T-helper 2 cell treated with Interferon-gamma antibody and Interleukin-4, amounts not matched to agents 5 μg/mL and 100 μg/mL, for 36 hours (primary cell): Measurements from ENCODE around the gene WASL.
"Not testable (repeated sequence)": the region's sequence is repeated elsewhere in the genome, so short reads cannot be mapped to it uniquely, and the experiment has no call there.

ENCODE experiments used
- DNase-seq: peaks from one replicate; pipeline ENCODE4 v3.0.0; 2021; ENCODE audit warnings: low spot score
- H3K27ac Mint-ChIP-seq: one replicate; pipeline ENCODE4 v1.8.0; 2021; ENCODE audit warnings: mild to moderate bottlenecking, mixed read lengths
- H3K27me3 Mint-ChIP-seq: one replicate; pipeline ENCODE4 v1.8.0; 2021; ENCODE audit warnings: low read depth, mixed read lengths
- H3K36me3 Mint-ChIP-seq: one replicate; pipeline ENCODE4 v1.8.0; 2021; ENCODE audit warnings: low read depth, mixed read lengths
- H3K4me1 Mint-ChIP-seq: one replicate; pipeline ENCODE4 v1.8.0; 2021; ENCODE audit warnings: low read depth, mixed read lengths
- H3K4me3 Mint-ChIP-seq: one replicate; pipeline ENCODE4 v1.8.0; 2022; ENCODE audit warnings: mild to moderate bottlenecking, moderate library complexity, mixed read lengths
- H3K9me3 Mint-ChIP-seq: one replicate; pipeline ENCODE4 v1.8.0; 2021; ENCODE audit warnings: mixed read lengths

The WASL gene

DNA sequence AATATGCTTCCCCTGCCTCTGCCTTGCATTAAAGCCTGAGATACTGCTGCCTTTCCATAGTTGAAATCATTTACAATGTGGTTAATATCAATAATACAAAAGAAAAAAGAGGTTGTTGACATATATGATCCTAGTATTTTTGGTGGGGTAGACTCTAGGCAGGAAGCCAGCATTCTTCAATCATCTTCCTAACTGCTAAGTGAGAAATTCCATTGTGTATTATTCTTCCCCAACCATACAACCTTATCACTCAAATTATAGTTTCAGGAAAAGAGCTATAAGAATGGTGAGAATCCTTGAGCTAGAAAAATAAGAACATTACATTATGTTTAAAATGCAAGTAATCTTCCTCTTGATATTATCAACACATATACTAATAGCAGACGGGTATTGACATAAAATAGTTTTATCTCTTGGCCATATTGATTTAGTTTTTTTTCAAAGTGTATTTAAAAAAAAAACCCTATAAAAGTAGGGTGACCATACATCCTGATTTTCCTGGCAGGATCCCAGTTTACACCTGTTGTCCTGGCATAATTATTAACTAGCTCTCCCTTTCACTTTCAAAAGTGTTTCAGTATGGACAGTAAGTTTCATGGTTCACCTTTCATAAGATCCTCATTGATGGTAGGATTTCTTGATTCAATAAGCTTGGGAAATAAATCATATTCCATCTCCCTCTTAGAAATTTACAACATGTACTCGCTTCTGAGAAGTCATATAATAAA is 33.4 kb upstream of the WASL start:
- Mint-ChIP-seq H3K9me3 (no peaks in the 10 kb centered on the region), H3K4me3 (no peak overlapping the region), H3K27ac (no peak overlapping the region), H3K36me3 (no peaks in the 10 kb centered on the region), H3K4me1 (no peaks in the 10 kb centered on the region), H3K27me3 (peaks cover 4% of the 10 kb centered on the region)
- no peak for DNase-seq

GRCh38 chr7:123780472-123780871 is 31.7 kb upstream of the WASL start:
- not testable (repeated sequence) for H3K4me1 Mint-ChIP-seq, H3K27ac Mint-ChIP-seq, H3K27me3 Mint-ChIP-seq, H3K36me3 Mint-ChIP-seq, H3K9me3 Mint-ChIP-seq, DNase-seq, H3K4me3 Mint-ChIP-seq

- no peak for DNase-seq
- no peaks in the 10 kb centered on the region for H3K9me3 Mint-ChIP-seq
- H3K27me3 Mint-ChIP-seq: peaks cover 6% of the 10 kb centered on the region
- peaks cover 3% of the 10 kb centered on the region for H3K4me1 Mint-ChIP-seq
- H3K27ac Mint-ChIP-seq: no peak overlapping the region
- H3K4me3 Mint-ChIP-seq: no peak overlapping the region
- no peaks in the 10 kb centered on the region for H3K36me3 Mint-ChIP-seq
Observed at GRCh38 chr7:123774496-123774895, 25.7 kb upstream of the WASL start.

DNA sequence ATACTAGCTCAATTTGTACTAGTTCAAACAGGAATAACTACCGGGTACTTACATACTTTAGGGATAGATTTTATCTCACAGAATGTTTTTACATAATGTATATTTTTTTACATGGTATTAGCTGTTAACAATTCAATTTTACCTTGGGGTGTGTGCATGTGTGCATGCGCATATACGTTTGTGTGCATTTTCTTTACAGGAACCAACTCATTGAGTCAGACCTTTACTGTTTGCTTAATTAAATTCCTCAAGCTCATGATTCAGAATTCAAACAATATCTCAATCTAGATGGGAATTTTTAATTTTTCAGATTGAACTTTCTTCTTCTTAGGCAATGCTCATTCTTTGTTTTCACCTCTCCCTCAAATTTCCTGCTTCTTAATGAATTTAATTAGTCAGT is 24.7 kb upstream of the WASL start:
- DNase-seq: no peak
- no peaks in the 10 kb centered on the region for H3K36me3 Mint-ChIP-seq
- peaks cover 3% of the 10 kb centered on the region for H3K4me1 Mint-ChIP-seq
- H3K27me3 Mint-ChIP-seq: peaks cover 10% of the 10 kb centered on the region
- H3K4me3 Mint-ChIP-seq: no peak overlapping the region
- no peaks in the 10 kb centered on the region for H3K9me3 Mint-ChIP-seq
- no peak overlapping the region for H3K27ac Mint-ChIP-seq

- Mint-ChIP-seq H3K27ac (no peak overlapping the region), H3K4me1 (peaks cover 3% of the 10 kb centered on the region), H3K27me3 (peaks cover 10% of the 10 kb centered on the region), H3K36me3 (no peaks in the 10 kb centered on the region), H3K9me3 (no peaks in the 10 kb centered on the region), H3K4me3 (no peak overlapping the region)
- DNase-seq: no peak
Observed at GRCh38 chr7:123772652-123773051, 23.8 kb upstream of the WASL start.

GRCh38 chr7:123771846-123772245 is 23.0 kb upstream of the WASL start:
- Mint-ChIP-seq H3K27me3 (peaks cover 12% of the 10 kb centered on the region), H3K36me3 (no peaks in the 10 kb centered on the region), H3K4me3 (no peak overlapping the region), H3K4me1 (peaks cover 3% of the 10 kb centered on the region), H3K27ac (no peak overlapping the region), H3K9me3 (no peaks in the 10 kb centered on the region)
- DNase-seq: no peak

GRCh38 chr7:123771256-123771655 is 22.5 kb upstream of the WASL start:
- Mint-ChIP-seq H3K4me3 (no peak overlapping the region), H3K4me1 (peaks cover 3% of the 10 kb centered on the region), H3K9me3 (no peaks in the 10 kb centered on the region), H3K27ac (no peak overlapping the region), H3K27me3 (peaks cover 12% of the 10 kb centered on the region), H3K36me3 (no peaks in the 10 kb centered on the region)
- DNase-seq: no peak

- H3K4me3 Mint-ChIP-seq: no peak overlapping the region
- DNase-seq: no peak
- H3K4me1 Mint-ChIP-seq: peaks cover 3% of the 10 kb centered on the region
- no peaks in the 10 kb centered on the region for H3K36me3 Mint-ChIP-seq
- no peaks in the 10 kb centered on the region for H3K9me3 Mint-ChIP-seq
- H3K27ac Mint-ChIP-seq: no peak overlapping the region
- peaks cover 18% of the 10 kb centered on the region for H3K27me3 Mint-ChIP-seq
Observed at GRCh38 chr7:123770378-123770777, 21.6 kb upstream of the WASL start.

GRCh38 chr7:123769371-123769770 is 20.6 kb upstream of the WASL start:
- peaks cover 17% of the 10 kb centered on the region for H3K27me3 Mint-ChIP-seq
- no peaks in the 10 kb centered on the region for H3K36me3 Mint-ChIP-seq
- H3K4me3 Mint-ChIP-seq: no peak overlapping the region
- H3K27ac Mint-ChIP-seq: no peak overlapping the region
- H3K9me3 Mint-ChIP-seq: no peaks in the 10 kb centered on the region
- peaks cover 3% of the 10 kb centered on the region for H3K4me1 Mint-ChIP-seq
- no peak for DNase-seq

- no peaks in the 10 kb centered on the region for H3K36me3 Mint-ChIP-seq
- H3K9me3 Mint-ChIP-seq: no peaks in the 10 kb centered on the region
- peaks cover 3% of the 10 kb centered on the region for H3K4me1 Mint-ChIP-seq
- H3K4me3 Mint-ChIP-seq: no peak overlapping the region
- no peak overlapping the region for H3K27ac Mint-ChIP-seq
- DNase-seq: no peak
- peaks cover 20% of the 10 kb centered on the region for H3K27me3 Mint-ChIP-seq
Observed at GRCh38 chr7:123768493-123768892, 19.7 kb upstream of the WASL start.

GRCh38 chr7:123763191-123763661 is 14.4 kb upstream of the WASL start:
- Mint-ChIP-seq H3K36me3 (no peaks in the 10 kb centered on the region), H3K9me3 (peaks cover 12% of the 10 kb centered on the region), H3K27ac (no peak overlapping the region), H3K4me3 (no peak overlapping the region), H3K4me1 (no peaks in the 10 kb centered on the region), H3K27me3 (peaks cover 12% of the 10 kb centered on the region)
- no peak for DNase-seq

GRCh38 chr7:123761729-123762128 is 12.9 kb upstream of the WASL start:
- H3K4me1 Mint-ChIP-seq: no peaks in the 10 kb centered on the region
- H3K36me3 Mint-ChIP-seq: no peaks in the 10 kb centered on the region
- H3K27me3 Mint-ChIP-seq: peaks cover 9% of the 10 kb centered on the region
- DNase-seq: no peak
- peaks cover 12% of the 10 kb centered on the region for H3K9me3 Mint-ChIP-seq
- no peak overlapping the region for H3K4me3 Mint-ChIP-seq
- no peak overlapping the region for H3K27ac Mint-ChIP-seq

GRCh38 chr7:123757095-123757494 is 8.3 kb upstream of the WASL start:
- Mint-ChIP-seq H3K36me3 (no peaks in the 10 kb centered on the region), H3K9me3 (peaks cover 5% of the 10 kb centered on the region), H3K27ac (no peak overlapping the region), H3K4me3 (no peak overlapping the region), H3K27me3 (peaks cover 9% of the 10 kb centered on the region), H3K4me1 (peaks cover 4% of the 10 kb centered on the region)
- no peak for DNase-seq

DNA sequence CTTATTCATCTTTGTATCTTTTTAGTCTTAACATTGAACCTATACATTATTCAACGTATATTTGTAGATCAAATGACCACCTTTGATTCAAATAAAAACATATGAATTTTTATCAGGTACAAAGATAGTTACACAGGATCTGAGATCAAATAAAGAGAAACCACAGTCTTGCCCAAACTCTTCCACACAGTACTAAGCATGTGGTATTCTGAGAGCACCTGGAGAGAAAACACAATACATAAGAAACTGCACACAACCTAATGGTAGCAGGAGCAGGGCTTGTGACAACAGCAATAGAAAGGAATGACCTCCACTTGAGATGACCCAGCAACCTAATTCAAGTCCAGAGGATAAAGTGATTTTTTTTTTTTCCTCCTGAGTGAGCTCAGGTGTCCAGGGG is 6.5 kb upstream of the WASL start:
- H3K27me3 Mint-ChIP-seq: peaks cover 18% of the 10 kb centered on the region

GRCh38 chr7:123754271-123754871 is 5.6 kb upstream of the WASL start:
- no peak overlapping the region for H3K4me3 Mint-ChIP-seq
- peaks cover 14% of the 10 kb centered on the region for H3K4me1 Mint-ChIP-seq
- no peak for DNase-seq
- peaks cover 18% of the 10 kb centered on the region for H3K27me3 Mint-ChIP-seq
- no peaks in the 10 kb centered on the region for H3K36me3 Mint-ChIP-seq
- H3K27ac Mint-ChIP-seq: no peak overlapping the region
- no peaks in the 10 kb centered on the region for H3K9me3 Mint-ChIP-seq

More for the DNA sequence above, 6.5 kb upstream of the WASL start:
- DNase-seq: no peak
- Mint-ChIP-seq H3K4me3 (no peak overlapping the region), H3K9me3 (no peaks in the 10 kb centered on the region), H3K36me3 (no peaks in the 10 kb centered on the region), H3K27ac (no peak overlapping the region), H3K4me1 (peaks cover 10% of the 10 kb centered on the region)
